Tibial nerve (tissue), 4 donors: ENCODE measurements around the gene DPH5.

Experiments used
- CTCF ChIP-seq, 5 experiments: fragments of 200-600 bp in 3 of 5; fragments of 450-650 bp in 2 of 5; sonication (generic) in 3 of 5; IDR thresholded peaks; one replicate each; pipeline ENCODE4 v1.5.1; 2016 to 2019; ENCODE audit warnings: antibody characterized with exemption in 5 of 5, mild to moderate bottlenecking in 3 of 5, moderate library complexity in 2 of 5
- EP300 ChIP-seq, 2 donors: sonication (generic); formaldehyde crosslinking; IDR thresholded peaks; one replicate each; pipeline ENCODE4 v1.6.1; 2017; ENCODE audit warnings: antibody characterized with exemption in 2 of 2, mild to moderate bottlenecking in 1 of 2
- POLR2A ChIP-seq, 2 donors: fragments of 450-650 bp; IDR thresholded peaks; one replicate each; pipeline ENCODE4 v1.6.1; 2017; ENCODE audit warnings: antibody characterized with exemption in 2 of 2, mild to moderate bottlenecking in 2 of 2, moderate library complexity in 2 of 2

DNA sequence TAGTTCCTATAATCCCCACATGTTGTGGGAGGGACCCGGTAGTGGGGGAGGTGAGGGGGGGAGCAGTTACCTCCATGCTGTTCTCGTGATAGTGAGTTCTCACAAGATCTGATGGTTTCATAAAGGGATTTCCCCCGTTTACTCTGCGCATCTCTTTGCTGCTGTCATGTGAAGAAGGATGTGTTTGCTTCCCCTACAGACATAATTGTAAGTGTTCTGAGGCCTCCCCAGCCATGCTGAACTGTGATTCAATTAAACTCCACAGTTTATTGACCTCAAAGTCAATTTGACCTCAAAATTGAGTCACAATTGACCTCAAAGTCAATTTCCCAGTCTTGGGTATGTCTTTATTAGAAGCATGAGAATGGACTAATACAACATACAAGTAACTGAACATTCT lies 19.7 kb downstream of the DPH5 start:
- TF ChIP-seq CTCF (IDR thresholded peaks at IDR 0.05) = no peak
- no peak for TF ChIP-seq POLR2A (IDR thresholded peaks at IDR 0.05)
- TF ChIP-seq EP300 (IDR thresholded peaks at IDR 0.05) = no peak
